Measurements from ENCODE around the gene CTNNBIP1.

Gene CTNNBIP1

DNA sequence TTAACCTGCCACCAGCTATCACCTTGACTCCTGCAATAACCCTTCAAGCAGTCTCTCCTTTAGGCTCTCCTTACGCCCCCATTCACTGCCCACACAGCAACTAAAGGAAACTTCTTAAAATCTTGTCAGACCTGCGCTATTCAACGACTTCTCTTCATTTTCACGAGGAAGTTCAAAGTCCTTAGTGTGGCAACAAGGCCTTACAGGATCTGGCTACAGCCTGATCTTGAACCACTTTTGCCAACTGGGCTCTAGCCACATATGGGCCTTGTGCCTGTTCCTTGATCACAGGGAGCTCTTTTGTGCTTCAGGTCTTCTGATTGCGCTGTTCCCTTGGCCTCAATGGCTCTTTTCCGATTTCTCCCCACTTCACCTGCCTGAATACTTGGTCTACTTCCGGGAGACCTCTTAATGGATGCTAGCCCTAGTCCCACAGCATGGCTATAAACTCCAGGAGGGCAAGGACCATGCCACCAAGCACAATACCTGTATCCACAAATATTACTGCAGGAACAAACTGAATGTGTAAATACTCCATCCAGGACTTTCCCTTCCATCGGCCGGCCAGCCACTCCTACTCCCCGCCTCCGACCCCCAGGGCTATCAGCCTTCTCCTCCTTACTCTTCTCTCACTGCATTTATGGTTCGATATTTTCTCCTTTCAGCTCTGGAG lies 2.3 kb upstream of the CTNNBIP1 start:
- TF ChIP-seq CTCF (IDR thresholded peaks at IDR 0.05; ENCODE audit: low read depth, low read length, missing control alignments) = no peak
- H3K4me3 ChIP-seq (ENCODE audit: low read depth, low read length) = no peak overlapping the region
- DNase-seq (ENCODE audit: low read depth) = no peak

- DNase-seq (ENCODE audit: low read depth) = peak; percentile 94
- no peak for TF ChIP-seq CTCF (IDR thresholded peaks at IDR 0.05; ENCODE audit: low read depth, low read length, missing control alignments)
- peak overlapping the region; percentile 73 for H3K4me3 ChIP-seq (ENCODE audit: low read depth, low read length)
These were observed 532 bp upstream of the CTNNBIP1 start for GRCh38 chr1:9910423-9911178.

- TF ChIP-seq CTCF (IDR thresholded peaks at IDR 0.05; ENCODE audit: low read depth, low read length, missing control alignments) = no peak
- DNase-seq (ENCODE audit: low read depth) = no peak
- H3K4me3 ChIP-seq (ENCODE audit: low read depth, low read length) = peak overlapping the region; percentile 78
These were observed 629 bp downstream of the CTNNBIP1 start for GRCh38 chr1:9909234-9910046.

DNA sequence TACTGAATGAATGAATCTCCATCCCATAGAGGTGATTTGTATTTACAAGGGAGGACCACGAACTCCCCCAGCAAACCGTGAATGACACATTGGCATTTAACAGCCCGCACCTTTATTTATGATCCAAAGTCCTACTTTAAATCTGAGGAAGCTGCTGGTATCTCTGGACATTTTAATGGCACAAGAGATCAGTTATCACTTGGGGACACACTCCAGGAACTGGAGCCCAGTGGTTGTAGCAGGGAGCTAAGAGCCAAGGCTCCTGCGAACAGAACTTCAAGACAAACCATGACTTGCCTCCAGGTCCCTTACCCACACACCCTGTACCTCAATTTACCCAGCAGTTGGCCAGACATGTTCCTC lies 1.2 kb downstream of the CTNNBIP1 start:
- DNase-seq (ENCODE audit: low read depth) = no peak
- no peak for TF ChIP-seq CTCF (IDR thresholded peaks at IDR 0.05; ENCODE audit: low read depth, low read length, missing control alignments)
- peak overlapping the region; percentile 78; the same call in 1 of the 2 replicates for H3K4me3 ChIP-seq (ENCODE audit: low read depth, low read length)

DNA sequence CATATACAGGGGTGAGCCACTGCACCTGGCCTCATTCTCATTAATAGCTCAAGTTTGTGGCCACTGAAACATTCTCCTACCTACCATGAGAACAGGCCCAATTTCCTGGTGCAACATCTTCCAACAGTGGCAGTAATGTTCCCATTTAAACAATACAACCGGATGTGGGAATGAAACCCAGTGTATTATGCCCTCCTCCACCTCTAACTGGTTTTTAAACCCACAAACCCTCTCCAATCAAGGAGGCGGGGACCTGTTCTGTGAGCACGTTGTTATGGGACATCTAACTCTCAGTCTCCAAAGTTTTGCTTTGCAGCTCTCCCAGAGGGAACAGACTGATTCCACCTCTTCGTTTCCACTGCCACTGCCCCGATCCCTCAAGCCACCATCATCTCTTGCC lies 2.6 kb downstream of the CTNNBIP1 start:
- no peak for DNase-seq (ENCODE audit: low read depth)
- H3K4me3 ChIP-seq (ENCODE audit: low read depth, low read length) = no peak overlapping the region
- no peak for TF ChIP-seq CTCF (IDR thresholded peaks at IDR 0.05; ENCODE audit: low read depth, low read length, missing control alignments)

DNA sequence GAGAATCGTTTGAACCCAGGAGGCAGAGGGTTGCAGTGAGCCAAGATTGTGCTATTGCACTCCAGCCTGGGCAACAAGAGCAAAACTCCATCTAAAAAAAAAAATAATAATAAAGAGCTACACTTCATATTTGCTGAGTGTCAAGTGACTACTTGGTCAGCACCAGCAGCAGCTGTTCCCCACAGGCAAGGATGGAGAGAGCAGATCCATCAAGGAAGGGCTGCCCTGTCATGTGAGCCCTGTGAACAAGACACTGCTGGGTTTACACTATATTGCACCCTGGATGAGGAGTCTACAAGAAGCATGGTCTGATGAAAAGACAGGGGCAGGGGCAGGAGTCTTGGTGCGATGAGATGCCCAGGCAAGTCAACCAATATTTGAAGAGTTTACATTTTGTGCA lies 3.6 kb downstream of the CTNNBIP1 start:
- no peak for DNase-seq (ENCODE audit: low read depth)
- no peak for TF ChIP-seq CTCF (IDR thresholded peaks at IDR 0.05; ENCODE audit: low read depth, low read length, missing control alignments)
- no peak overlapping the region for H3K4me3 ChIP-seq (ENCODE audit: low read depth, low read length)
